Heart right ventricle (tissue), 16 donors: Measurements from ENCODE around the gene CDKAL1. TPM values are rescaled to one million over a fixed set of nuclear protein-coding genes. Genes with fewer than 3 reads are reported as not detected.

Experiments used
- ATAC-seq, 8 donors: fragments of 200-7000 bp; cut with Tn5 transposase; one replicate each; pipeline ENCODE4 v1.9.1; 2020; ENCODE audit warnings: mild to moderate bottlenecking in 8 of 8, moderate library complexity in 8 of 8, moderate number of reproducible peaks in 1 of 8
- DNase-seq, 2 donors: peaks; one replicate each; pipeline ENCODE4 v3.0.0-alpha.2; 2020
- H3K27ac ChIP-seq, 10 donors: fragments of 200-600 bp; sonication (generic) in 2 of 10; one replicate each; pipeline versions ENCODE4 v1.5.0 to v1.8.0; 2020 to 2022; ENCODE audit warnings: mild to moderate bottlenecking in 3 of 10
- H3K27me3 ChIP-seq, 7 donors: fragments of 200-600 bp; one replicate each; pipeline ENCODE4 v1.8.0; 2021 to 2022; ENCODE audit warnings: mild to moderate bottlenecking in 2 of 7
- H3K36me3 ChIP-seq, 9 donors: fragments of 200-600 bp; sonication (generic) in 1 of 9; one replicate each; pipeline versions ENCODE4 v1.5.0 to v1.8.0; 2020 to 2022; ENCODE audit warnings: mild to moderate bottlenecking in 2 of 9
- H3K4me1 ChIP-seq, 9 donors: fragments of 200-600 bp; sonication (generic) in 1 of 9; one replicate each; pipeline versions ENCODE4 v1.5.0 to v1.8.0; 2020 to 2022; ENCODE audit warnings: mild to moderate bottlenecking in 4 of 9
- H3K4me3 ChIP-seq, 10 donors: fragments of 200-600 bp; sonication (generic) in 2 of 10; one replicate each; pipeline versions ENCODE4 v1.5.0 to v1.8.0; 2020 to 2022; ENCODE audit warnings: mild to moderate bottlenecking in 7 of 10, moderate library complexity in 2 of 10
- H3K9me3 ChIP-seq, 11 donors: fragments of 200-600 bp in 10 of 11; sonication (generic) in 2 of 11; one replicate each; pipeline versions ENCODE4 v1.5.0 to v1.8.0; 2013 to 2022; ENCODE audit warnings: mild to moderate bottlenecking in 2 of 11, control low read depth in 1 of 11, moderate library complexity in 1 of 11
- CTCF ChIP-seq, 9 donors: fragments of 200-600 bp; sonication (generic) in 2 of 9; IDR thresholded peaks; one replicate each; pipeline versions ENCODE4 v1.5.0 to v1.8.0; 2021 to 2022; ENCODE audit warnings: antibody characterized with exemption in 9 of 9, mild to moderate bottlenecking in 5 of 9, moderate library complexity in 1 of 9
- WGBS, 2 donors: extraction: QIAGEN DNeasy Blood & Tissue Kit; methylation state at CpG; one replicate each; pipeline ENCODE4 v1.1.7; 2013; ENCODE audit warnings: inconsistent platforms in 1 of 2; 5-methylcytosine and 5-hydroxymethylcytosine counted together
- intact Hi-C, 10 donors: fragments of 100-400 bp; cut with DNase I; formaldehyde crosslinking; loops; one replicate each; pipeline versions ENCODE4 v1.11.1 to v1.14.2; 2022
- polyA plus RNA-seq, 2 donors: library from polyadenylated mRNA; stranded (reverse); fragments of 200-250 nt; gene quantifications; one replicate each; pipeline ENCODE4 v1.2.3, GENCODE V29; 2013
- total RNA-seq, 10 donors: library from RNA; stranded (reverse); fragmentation: NEBNext Ultra II Directional in 3 of 10; extraction: Animal tissue kit (Norgen Biotek cat#: 25700) in 3 of 10; gene quantifications; one replicate each; pipeline versions ENCODE4 v1.2.1 to v1.2.4, GENCODE V29; 2021 to 2023
- donor health status: Arrhythmogenic right ventricular cardiomyopathy.
- donor health status: ischemic (EF 13 %, LVEDD 7.1; RV severe dilation, severe dysfunction).
- donor health status: healthy with polysubstance abuse.
- donor health status: DM: no; HTN: yes; CAD: no.
- donor health status: DM: no; HTN: no; CAD: no.
- donor health status: ischemic (EF 25% LVEDD 6.9; RV normal size, moderate dysfunction).
- donor health status: ischemic (EF 25% LVEDD 5.7; RV mildly dilated, moderate dysfunction).
- donor health status: healthy.
- donor health status: DM: yes; HTN: yes; CAD: no.
- donor health status: Ischemic cardiomyopathy.
- donor health status: ischemic (EF 35%, LVEDD 5.7; RV mildly dilated, moderate dysfunction).
- donor health status: nonischemic (EF 11% LVEDD 7.7; RV severe dilation, severe dysfunction).
- donor health status: DM: yes; HTN: yes; CAD: no.
- donor health status: PGD.
- donor health status: ischemic (EF 29% LVEDD 5.4; RV normal size, mild dysfunction).
- donor health status: nonischemic (EF 23%, LVEDD 6.1; RV moderate dilation, normal function).

The CDKAL1 gene
- total and polyA plus RNA-seq, 12 donors: 3.2 to 14.0 (median 10.6) TPM

GRCh38 chr6:21228876-21229460, 694.7 kb downstream of the CDKAL1 start:
- 89 to 90% methylated on average over 6 of the region's 6 CpGs for WGBS, 2 donors
- Histone ChIP-seq H3K36me3 (peaks cover 0 to 32% (median 4%) of the 10 kb centered on the region in 9 donors), H3K27me3 (no peaks in the 10 kb centered on the region)

DNA sequence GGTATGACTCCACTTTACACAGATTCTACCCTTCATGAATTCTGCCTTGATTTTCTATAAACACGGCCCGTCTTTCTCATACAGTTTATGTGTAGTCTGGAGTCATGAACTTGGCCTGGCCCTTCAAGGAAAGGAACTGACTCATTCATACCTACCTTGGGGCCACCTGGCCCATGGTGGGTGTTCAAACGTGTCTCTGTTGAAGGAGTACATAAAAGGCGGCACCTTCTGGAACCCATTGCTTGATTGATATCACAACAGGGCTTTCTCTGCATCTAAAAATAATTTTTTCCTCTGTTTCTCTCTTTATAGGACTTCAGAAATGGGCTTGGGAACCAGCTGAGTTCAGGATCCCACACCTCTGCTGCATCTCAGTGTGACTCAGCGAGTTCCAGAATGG, 696.3 kb downstream of the CDKAL1 start:
- Histone ChIP-seq H3K27me3 (no peaks in the 10 kb centered on the region), H3K27ac (no peak overlapping the region), H3K9me3 (peaks cover 0 to 8% (median 0%) of the 10 kb centered on the region in 11 donors), H3K4me3 (no peak overlapping the region), H3K36me3 (peaks cover 0 to 32% (median 4%) of the 10 kb centered on the region in 9 donors), H3K4me1 (no peaks in the 10 kb centered on the region)
- TF ChIP-seq CTCF (IDR thresholded peaks at IDR 0.05): no peak
- DNase-seq (no peak), ATAC-seq (no peak)
- intact Hi-C loops: no loop called here
- 97 to 98% methylated on average over 5 of the region's 5 CpGs for WGBS, 2 donors

More at GRCh38 chr6:21228876-21229460, 694.7 kb downstream of the CDKAL1 start:
- H3K9me3 ChIP-seq: peaks cover 0 to 2% (median 0%) of the 10 kb centered on the region in 11 donors
- H3K4me3 ChIP-seq: no peak overlapping the region
- H3K4me1 ChIP-seq: no peaks in the 10 kb centered on the region
- ATAC-seq (no peak), DNase-seq (no peak)
- no peak for TF ChIP-seq CTCF (IDR thresholded peaks at IDR 0.05)
- intact Hi-C loops: no loop called here
- no peak overlapping the region for H3K27ac ChIP-seq

- Histone ChIP-seq H3K27me3 (no peaks in the 10 kb centered on the region), H3K36me3 (peaks cover 0 to 31% (median 4%) of the 10 kb centered on the region in 9 donors), H3K9me3 (peaks cover 0 to 35% (median 4%) of the 10 kb centered on the region in 11 donors), H3K27ac (no peak overlapping the region), H3K4me1 (no peaks in the 10 kb centered on the region), H3K4me3 (no peak overlapping the region)
- TF ChIP-seq CTCF (IDR thresholded peaks at IDR 0.05): no peak
- no peak for DNase-seq
- no peak for ATAC-seq
- intact Hi-C loops: no loop called here
These were observed 700.9 kb downstream of the CDKAL1 start for GRCh38 chr6:21235162-21235561.

GRCh38 chr6:21238208-21238607, 704.0 kb downstream of the CDKAL1 start:
- Histone ChIP-seq H3K9me3 (peaks cover 0 to 37% (median 4%) of the 10 kb centered on the region in 11 donors), H3K4me3 (no peak overlapping the region), H3K4me1 (no peaks in the 10 kb centered on the region), H3K27me3 (no peaks in the 10 kb centered on the region), H3K27ac (no peak overlapping the region), H3K36me3 (peaks cover 0 to 5% (median 0%) of the 10 kb centered on the region in 9 donors)
- intact Hi-C loops: no loop called here
- DNase-seq: no peak
- ATAC-seq: no peak
- WGBS, 2 donors: 96 to 98% methylated on average over 2 of the region's 2 CpGs
- no peak for TF ChIP-seq CTCF (IDR thresholded peaks at IDR 0.05)
